Muscle layer of duodenum (tissue), 2 donors: ENCODE measurements around the gene DEFB114.

Experiments
- H3K27ac ChIP-seq: one replicate; pipeline ENCODE4 v1.7.0; 2013; ENCODE audit warnings: mild to moderate bottlenecking, low read length
- H3K27me3 ChIP-seq: one replicate; pipeline ENCODE4 v1.7.0; 2013; ENCODE audit warnings: low read depth, mild to moderate bottlenecking, control low read depth, low read length
- H3K36me3 ChIP-seq, 2 donors: one replicate each; pipeline ENCODE4 v1.7.0; 2013; ENCODE audit warnings: low read length in 2 of 2, control low read depth in 1 of 2, mild to moderate bottlenecking in 1 of 2; ENCODE audit not compliant: insufficient read depth in 2 of 2, control insufficient read depth in 1 of 2
- H3K4me1 ChIP-seq, 2 donors: one replicate each; pipeline ENCODE4 v1.7.0; 2013; ENCODE audit warnings: low read length in 2 of 2, mild to moderate bottlenecking in 2 of 2, control low read depth in 1 of 2, moderate library complexity in 1 of 2; ENCODE audit not compliant: insufficient read depth in 2 of 2, control insufficient read depth in 1 of 2
- H3K4me3 ChIP-seq, 2 donors: one replicate each; pipeline ENCODE4 v1.7.0; 2013; ENCODE audit warnings: low read length in 2 of 2, low read depth in 1 of 2, mild to moderate bottlenecking in 1 of 2
- H3K9me3 ChIP-seq, 2 donors: one replicate each; pipeline ENCODE4 v1.7.0; 2013; ENCODE audit warnings: low read length in 2 of 2, control low read depth in 1 of 2, mild to moderate bottlenecking in 1 of 2; ENCODE audit not compliant: control insufficient read depth in 1 of 2
- donor health status: healthy.

Gene DEFB114

DNA sequence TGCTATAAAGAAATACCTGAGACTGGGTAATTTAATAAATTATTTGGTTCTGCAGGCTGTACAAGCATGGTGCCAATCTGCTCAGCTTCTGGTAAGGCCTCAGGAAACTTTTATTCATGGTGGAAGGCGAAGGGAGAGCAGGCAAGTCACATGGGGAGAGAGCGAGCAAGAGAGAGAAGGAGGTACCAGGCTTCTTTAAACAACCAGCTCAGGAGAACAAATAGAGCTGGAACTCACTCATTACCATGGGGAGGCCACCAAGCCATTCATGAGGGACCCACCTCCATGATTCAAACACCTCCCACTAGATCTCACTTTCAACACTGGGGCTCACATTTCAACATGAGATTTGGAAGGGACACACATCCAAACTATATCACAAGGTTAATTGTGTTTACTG is 52.7 kb downstream of the DEFB114 start:
- H3K4me1 ChIP-seq = peaks cover 0 to 7% of the 10 kb centered on the region in 2 donors
- H3K36me3 ChIP-seq = no peaks in the 10 kb centered on the region
- H3K4me3 ChIP-seq = no peak overlapping the region
- no peaks in the 10 kb centered on the region for H3K9me3 ChIP-seq
- H3K27ac ChIP-seq = no peak overlapping the region
- H3K27me3 ChIP-seq = no peaks in the 10 kb centered on the region
